H1 (cell line): ENCODE results near the gene RELL2. TPM values are rescaled to one million over a fixed set of nuclear protein-coding genes. Genes with fewer than 3 reads are reported as not detected.

Experiments
- EGR1 ChIP-seq: IDR thresholded peaks from 2 replicates; pipeline ENCODE4 v1.6.1; 2011; ENCODE audit warnings: low read depth, low read length, borderline replicate concordance
- EZH2 ChIP-seq: fragments of 200-600 bp; sonication (generic); IDR thresholded peaks from 2 replicates; pipeline ENCODE4 v1.7.1; 2012; ENCODE audit warnings: low read depth, mild to moderate bottlenecking, moderate library complexity, low read length, inconsistent platforms; ENCODE audit not compliant: severe bottlenecking
- TCF12 ChIP-seq: IDR thresholded peaks from 2 replicates; pipeline ENCODE4 v1.6.1; 2011; ENCODE audit warnings: low read depth, mild to moderate bottlenecking, low read length
- polyA plus RNA-seq, 7 experiments: library from polyadenylated mRNA; depleted of rRNA in 3 of 7; stranded (reverse) in 5 of 7; unstranded in 2 of 7; fragments of >200 nt in 5 of 7; fragments of 200-250 nt in 2 of 7; gene quantifications; 1 replicate in 5 of 7; 2 replicates in 1 of 7; 4 replicates in 1 of 7; pipeline versions ENCODE4 v1.2.1 to v1.2.3, GENCODE V29; 2011 to 2013; ENCODE audit warnings: missing spikeins in 2 of 7, mixed read lengths in 2 of 7
- total RNA-seq: library from RNA; stranded (reverse); fragmentation: NEBNext Ultra II Directional; extraction: Animal tissue kit (Norgen Biotek cat#: 25700); gene quantifications from 2 replicates; pipeline ENCODE4 v1.2.1, GENCODE V29; 2021

Gene RELL2
- total and polyA plus RNA-seq, 2 of the 8 experiments (the other 6 are each of a cell fraction or from before 2014, with no cell fraction given): 18.6 to 23.7 TPM

GRCh38 chr5:141613344-141613743, 23.5 kb upstream of the RELL2 start (continued):
- no peak for TF ChIP-seq EZH2
- no peak for TF ChIP-seq TCF12
- TF ChIP-seq EGR1: no peak
